BJ (cell line): ENCODE measurements around the gene TPI1. TPM values are rescaled to one million over a fixed set of nuclear protein-coding genes. Genes with fewer than 3 reads are reported as not detected.
"Not testable (repeated sequence)": the region's sequence is repeated elsewhere in the genome, so short reads cannot be mapped to it uniquely, and the experiment has no call there.

Experiments used
- CTCF ChIA-PET: fragments of 350-600 bp; formaldehyde crosslinking; extraction: SDS; loops from one replicate; lab custom pipeline; 2021; ENCODE audit warnings: antibody characterized with exemption, inconsistent platforms; lab: Yijun Ruan, JAX
- POLR2A ChIA-PET: fragments of 300-600 bp; sonication (Branson Sonifier 250); formaldehyde crosslinking; extraction: SDS; loops from one replicate; lab custom pipeline; 2021; ENCODE audit warnings: antibody characterized with exemption; lab: Charles Lee
- DNase-seq: peaks from one replicate; pipeline ENCODE4 v3.0.0-alpha.2; 2011; ENCODE audit warnings: low read depth
- H3K27me3 ChIP-seq: 2 replicates; pipeline ENCODE4 v1.6.0; 2011; ENCODE audit warnings: low read length; ENCODE audit not compliant: control insufficient read depth, insufficient read depth
- H3K36me3 ChIP-seq: 2 replicates; pipeline ENCODE4 v1.5.1; 2011; ENCODE audit warnings: low read length; ENCODE audit not compliant: control insufficient read depth, insufficient read depth
- H3K4me3 ChIP-seq: 2 replicates; pipeline ENCODE4 v1.5.1; 2011; ENCODE audit warnings: low read depth, mild to moderate bottlenecking, control low read depth, low read length
- polyA plus RNA-seq: library from polyadenylated mRNA; depleted of rRNA; stranded (reverse); fragments of >200 nt; gene quantifications from 2 replicates; pipeline ENCODE4 v1.2.3, GENCODE V29; 2011
- TF ChIP-seq, protein P1 (sequence below): IDR thresholded peaks from 2 replicates; pipeline ENCODE4 v1.5.1; 2011; ENCODE audit warnings: low read depth, mild to moderate bottlenecking, control low read depth, inconsistent platforms, low read length, moderate library complexity; ENCODE audit not compliant: insufficient read depth

TPI1 gene
- polyA plus RNA-seq, 1 experiment = 2,656 TPM

GRCh38 chr12:6866920-6867412 is 365 bp upstream of the TPI1 start:
- CTCF ChIA-PET = interaction anchor here (0.9 to 9.7 kb wide), 5 partner anchors 13 to 58 kb away, joined by 3 to 112 read pairs (median 9); partner anchors contain the start of genes CDCA3, ENO2 and USP5
- POLR2A ChIA-PET = interaction anchor here (0.6 to 4.7 kb wide), 4 partner anchors 15 to 333 kb away, joined by 5 to 34 read pairs (median 8); partner anchors contain the start of genes CDCA3, GAPDH and USP5

DNA sequence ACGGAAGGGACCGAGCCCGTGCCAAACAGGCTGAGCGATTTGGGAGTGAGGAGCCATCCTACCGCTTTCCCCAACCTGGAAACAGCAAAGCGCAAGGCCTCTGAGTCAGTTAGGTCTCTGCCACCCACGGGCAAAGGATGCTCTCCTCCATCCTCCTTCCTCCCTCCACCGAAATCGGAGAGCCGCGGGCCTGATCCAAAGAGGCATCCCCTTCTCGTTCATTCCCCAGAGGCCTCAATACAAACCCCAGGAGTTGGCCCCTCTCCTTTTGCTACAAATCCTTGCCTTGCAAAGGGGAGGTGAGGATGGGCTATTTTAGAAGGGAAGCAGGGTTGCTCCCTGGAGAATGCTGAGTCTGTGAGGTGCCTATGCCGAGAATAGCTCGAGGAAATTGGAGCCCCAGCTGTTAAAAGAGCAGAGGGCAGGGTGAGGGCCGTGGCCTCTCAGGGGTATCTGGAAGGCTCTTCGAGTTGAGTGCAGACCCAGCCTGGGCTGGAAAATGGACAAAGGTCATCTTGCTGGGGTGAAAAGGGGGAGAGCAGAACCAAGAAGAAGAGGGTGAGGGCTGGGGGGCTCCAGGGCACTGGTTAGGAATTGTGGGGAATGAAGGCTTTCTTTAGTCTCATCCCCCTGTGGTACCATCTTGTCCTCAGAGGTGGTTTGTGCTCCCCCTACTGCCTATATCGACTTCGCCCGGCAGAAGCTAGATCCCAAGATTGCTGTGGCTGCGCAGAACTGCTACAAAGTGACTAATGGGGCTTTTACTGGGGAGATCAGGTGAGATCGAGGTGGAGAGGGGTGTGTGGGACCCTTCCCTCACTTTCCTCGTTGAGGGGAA is 1.1 kb downstream of the TPI1 start:
- no peak for DNase-seq
- H3K4me3 ChIP-seq = peak overlapping the region; percentile 98

More at GRCh38 chr12:6866920-6867412, 365 bp upstream of the TPI1 start:
- TF ChIP-seq, protein P1, sequence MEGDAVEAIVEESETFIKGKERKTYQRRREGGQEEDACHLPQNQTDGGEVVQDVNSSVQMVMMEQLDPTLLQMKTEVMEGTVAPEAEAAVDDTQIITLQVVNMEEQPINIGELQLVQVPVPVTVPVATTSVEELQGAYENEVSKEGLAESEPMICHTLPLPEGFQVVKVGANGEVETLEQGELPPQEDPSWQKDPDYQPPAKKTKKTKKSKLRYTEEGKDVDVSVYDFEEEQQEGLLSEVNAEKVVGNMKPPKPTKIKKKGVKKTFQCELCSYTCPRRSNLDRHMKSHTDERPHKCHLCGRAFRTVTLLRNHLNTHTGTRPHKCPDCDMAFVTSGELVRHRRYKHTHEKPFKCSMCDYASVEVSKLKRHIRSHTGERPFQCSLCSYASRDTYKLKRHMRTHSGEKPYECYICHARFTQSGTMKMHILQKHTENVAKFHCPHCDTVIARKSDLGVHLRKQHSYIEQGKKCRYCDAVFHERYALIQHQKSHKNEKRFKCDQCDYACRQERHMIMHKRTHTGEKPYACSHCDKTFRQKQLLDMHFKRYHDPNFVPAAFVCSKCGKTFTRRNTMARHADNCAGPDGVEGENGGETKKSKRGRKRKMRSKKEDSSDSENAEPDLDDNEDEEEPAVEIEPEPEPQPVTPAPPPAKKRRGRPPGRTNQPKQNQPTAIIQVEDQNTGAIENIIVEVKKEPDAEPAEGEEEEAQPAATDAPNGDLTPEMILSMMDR = no peak
- H3K36me3 ChIP-seq = peaks cover 38% of the 10 kb centered on the region
- no peak for DNase-seq
- H3K27me3 ChIP-seq = no peaks in the 10 kb centered on the region
- H3K4me3 ChIP-seq = peak overlapping the region; percentile 98

GRCh38 chr12:6869049-6870021 is 2.0 kb downstream of the TPI1 start:
- Histone ChIP-seq H3K4me3 (peak overlapping the region; percentile 98), H3K36me3 (peaks cover 31% of the 10 kb centered on the region), H3K27me3 (no peaks in the 10 kb centered on the region)
- ChIA-PET POLR2A (interaction anchor here (4.7 kb wide), 1 partner anchor 17 kb away, joined by 34 read pairs; the partner anchor contains the start of genes CDCA3 and USP5), CTCF (interaction anchor here (0.6 to 9.7 kb wide), 24 partner anchors 9 to 244 kb away, joined by 3 to 112 read pairs (median 5); partner anchors contain the start of genes CDCA3, LRRC23, MLF2 and PTMS)
- no peak for DNase-seq
- TF ChIP-seq, protein P1 = peak; percentile 86

More for the DNA sequence above, 1.1 kb downstream of the TPI1 start:
- Histone ChIP-seq H3K27me3 (no peaks in the 10 kb centered on the region), H3K36me3 (peaks cover 34% of the 10 kb centered on the region)
- CTCF ChIA-PET = interaction anchor here (0.6 to 9.7 kb wide), 24 partner anchors 8 to 245 kb away, joined by 3 to 112 read pairs (median 6); partner anchors contain the start of genes CDCA3, ENO2, LRRC23 and MLF2
- POLR2A ChIA-PET = interaction anchor here (0.6 to 4.7 kb wide), 2 partner anchors 16 to 24 kb away, joined by 3 to 34 read pairs; partner anchors contain the start of genes CDCA3 and USP5
- TF ChIP-seq, protein P1 = peak; percentile 38; the same call in 1 of the 2 replicates

DNA sequence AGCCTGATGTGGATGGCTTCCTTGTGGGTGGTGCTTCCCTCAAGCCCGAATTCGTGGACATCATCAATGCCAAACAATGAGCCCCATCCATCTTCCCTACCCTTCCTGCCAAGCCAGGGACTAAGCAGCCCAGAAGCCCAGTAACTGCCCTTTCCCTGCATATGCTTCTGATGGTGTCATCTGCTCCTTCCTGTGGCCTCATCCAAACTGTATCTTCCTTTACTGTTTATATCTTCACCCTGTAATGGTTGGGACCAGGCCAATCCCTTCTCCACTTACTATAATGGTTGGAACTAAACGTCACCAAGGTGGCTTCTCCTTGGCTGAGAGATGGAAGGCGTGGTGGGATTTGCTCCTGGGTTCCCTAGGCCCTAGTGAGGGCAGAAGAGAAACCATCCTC is 3.0 kb downstream of the TPI1 start:
- H3K4me3 ChIP-seq, H3K27me3 ChIP-seq, DNase-seq: not testable (repeated sequence)
- ChIA-PET POLR2A (interaction anchor here (3.7 kb wide), 1 partner anchor 18 kb away, joined by 19 read pairs; the partner anchor contains the start of genes CDCA3 and USP5), CTCF (interaction anchor here (1.4 to 9.7 kb wide), 5 partner anchors 15 to 98 kb away, joined by 4 to 112 read pairs (median 8); partner anchors contain the start of genes CDCA3 and USP5)
- H3K36me3 ChIP-seq = peaks cover 27% of the 10 kb centered on the region
